D341Med (cell line): Measurements from ENCODE around the gene RAB6B.

Source experiments
- DNase-seq: peaks from one replicate; pipeline ENCODE4 v3.0.0; 2012; ENCODE audit warnings: low spot score

Gene RAB6B

DNA sequence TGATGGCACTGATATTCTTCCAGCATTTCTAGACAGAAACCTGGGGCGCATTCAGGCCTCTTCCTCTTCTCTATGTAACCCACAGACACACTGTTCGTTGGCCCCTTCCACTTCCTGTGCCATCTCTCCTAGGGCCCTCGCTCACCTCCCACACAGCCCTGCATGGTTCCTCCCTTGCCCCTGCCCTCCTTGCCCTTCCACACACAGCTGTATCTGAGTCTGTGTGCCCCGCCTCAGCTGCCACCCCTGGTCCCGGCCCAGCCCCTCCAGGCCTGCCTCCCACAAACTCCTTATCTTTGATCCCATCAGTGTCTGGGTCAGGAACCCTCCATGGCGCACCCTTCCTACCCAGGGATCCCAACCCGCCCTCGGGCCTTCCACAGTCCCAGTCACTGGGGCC lies 37.9 kb downstream of the RAB6B start:
- DNase-seq = no peak

DNA sequence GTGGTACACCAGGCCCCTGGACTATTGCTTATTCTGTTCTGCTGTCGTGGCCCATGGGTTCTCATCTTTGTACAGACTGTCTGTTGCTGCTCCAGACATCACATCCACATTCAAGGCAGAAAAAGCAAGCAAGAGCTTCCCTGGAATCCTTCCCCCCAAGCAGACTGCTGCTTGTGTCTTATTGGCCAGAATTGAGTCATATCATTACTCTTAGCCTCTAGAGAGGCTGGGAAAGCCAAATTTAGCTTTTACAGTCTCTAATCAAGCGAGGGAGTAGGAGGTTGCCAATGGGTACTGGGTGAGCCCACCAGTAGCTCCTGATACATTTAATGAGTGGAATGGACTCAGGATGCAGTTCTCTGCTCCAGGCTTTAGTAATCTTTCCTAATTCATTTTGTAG lies 39.4 kb downstream of the RAB6B start:
- no peak for DNase-seq

DNA sequence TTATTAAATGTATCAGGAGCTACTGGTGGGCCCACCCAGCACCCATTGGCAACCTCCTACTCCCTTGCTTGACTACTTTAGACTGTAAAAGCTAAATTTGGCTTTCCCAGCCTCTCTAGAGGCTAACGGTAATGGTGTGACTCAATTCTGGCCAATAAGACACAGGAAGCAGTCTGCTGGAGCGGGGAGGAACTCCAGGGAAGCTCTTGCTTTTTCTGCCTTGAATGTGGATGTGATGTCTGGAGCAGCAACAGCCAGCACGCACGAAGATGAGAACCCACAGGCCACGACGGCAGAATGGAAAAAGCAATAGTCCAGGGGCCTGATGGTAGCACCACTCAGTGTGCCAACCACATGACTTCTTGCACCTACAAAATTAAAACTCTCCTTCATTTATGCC lies 39.9 kb downstream of the RAB6B start:
- no peak for DNase-seq

DNA sequence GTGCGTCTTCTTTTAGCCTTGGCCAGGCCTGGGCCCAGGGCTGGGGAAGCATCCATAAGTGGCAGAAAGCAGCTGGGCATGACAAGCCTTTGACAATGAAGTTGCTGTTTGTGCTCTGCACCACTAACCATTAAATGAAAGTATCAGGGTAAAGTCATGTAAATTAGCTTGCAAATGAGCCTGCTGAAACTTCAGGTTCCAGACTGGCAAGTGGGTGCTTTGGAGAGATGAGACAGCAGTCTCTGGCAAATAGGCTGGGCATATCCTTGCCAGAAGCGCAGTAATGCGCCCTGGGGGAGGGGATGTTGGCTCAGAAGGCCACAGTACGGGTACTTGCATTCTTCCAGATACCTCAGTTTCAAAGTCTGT lies 40.7 kb downstream of the RAB6B start:
- no peak for DNase-seq

DNA sequence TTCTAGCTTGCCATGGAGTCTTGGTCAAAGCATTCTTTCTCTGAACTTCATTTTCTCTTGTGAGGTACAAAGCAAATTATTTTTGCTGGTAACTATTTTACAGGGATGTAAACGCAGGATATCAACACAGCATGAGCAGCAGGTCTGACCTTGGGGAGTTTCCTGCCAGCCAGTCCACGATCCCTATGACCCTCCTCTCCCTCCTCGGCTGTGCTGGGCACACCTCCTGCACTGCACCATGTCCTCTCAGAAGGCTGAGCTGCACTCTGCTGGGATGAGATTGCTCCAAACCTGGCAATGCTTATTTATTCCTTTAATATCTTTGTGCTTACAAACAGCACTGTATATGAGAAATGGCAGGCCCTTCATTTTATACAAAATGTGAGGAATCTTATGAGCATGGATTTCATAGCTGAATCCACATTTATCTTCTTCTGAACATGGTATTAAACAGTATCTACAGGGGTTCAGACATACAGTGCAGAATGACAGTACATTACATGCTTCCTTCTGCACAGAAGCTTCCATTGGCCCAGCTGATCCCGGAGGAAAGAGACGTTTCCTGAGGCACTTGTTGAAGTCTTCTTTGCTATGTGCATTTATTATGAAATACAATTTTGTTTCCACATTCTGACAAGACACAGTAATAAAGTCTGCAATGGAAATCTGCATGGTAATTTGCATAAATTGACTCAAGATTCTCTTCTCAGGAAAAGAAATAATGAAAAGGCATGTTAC lies 41.2 kb downstream of the RAB6B start:
- DNase-seq = no peak

DNA sequence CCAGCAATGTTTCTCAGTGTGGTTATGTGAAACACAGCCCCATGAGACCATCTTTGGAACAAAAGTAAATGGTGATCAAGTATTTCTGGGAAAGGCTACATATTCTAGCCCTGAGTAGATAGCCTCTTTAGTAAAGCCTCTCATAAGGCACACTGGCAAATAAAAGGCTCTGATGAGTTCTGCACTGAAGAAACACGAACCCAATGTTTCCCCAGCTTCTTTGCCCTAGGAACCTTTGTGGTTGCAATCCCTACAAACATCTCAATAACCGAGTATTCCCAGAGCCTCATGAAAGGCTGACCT lies 41.8 kb downstream of the RAB6B start:
- no peak for DNase-seq

DNA sequence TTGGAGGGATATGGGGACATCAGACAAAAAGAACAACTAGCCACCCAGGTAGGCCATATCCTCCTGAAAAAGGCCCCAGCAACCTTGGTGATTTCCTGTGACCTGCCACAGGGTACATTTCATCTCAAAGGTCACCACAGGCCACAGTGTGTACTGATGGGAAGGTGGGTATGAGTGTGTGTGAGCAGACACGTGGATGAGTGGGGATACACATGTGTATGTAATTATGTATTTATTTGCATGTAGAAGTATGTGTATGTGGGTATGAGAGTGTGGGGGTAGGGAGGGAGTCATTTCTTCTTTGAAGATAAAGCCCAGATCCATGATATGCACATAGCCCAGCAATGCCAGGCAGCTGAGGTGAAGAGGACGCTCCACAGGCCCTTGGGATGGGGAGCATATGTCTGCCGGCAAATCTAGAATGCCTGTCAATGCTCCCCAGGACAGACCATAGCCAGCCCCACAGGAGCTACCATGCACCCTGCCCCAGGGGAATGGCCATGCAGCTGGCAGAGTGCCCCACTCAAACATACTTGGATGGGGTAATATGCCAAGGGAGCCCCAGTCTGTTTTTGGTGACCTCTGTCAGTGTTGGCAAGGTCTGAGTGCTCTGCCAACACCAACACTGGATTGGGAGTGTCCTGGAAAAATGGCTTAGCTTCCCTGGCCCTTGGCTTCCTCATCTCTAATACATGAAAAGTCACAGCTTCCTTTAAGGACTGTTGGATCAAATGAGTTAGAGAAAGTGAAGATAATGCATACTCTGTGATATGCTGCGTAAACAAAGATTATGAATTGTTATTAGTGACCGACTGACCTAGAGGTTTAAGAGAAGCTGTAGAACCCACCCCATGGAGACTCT lies 42.4 kb downstream of the RAB6B start:
- DNase-seq = no peak

DNA sequence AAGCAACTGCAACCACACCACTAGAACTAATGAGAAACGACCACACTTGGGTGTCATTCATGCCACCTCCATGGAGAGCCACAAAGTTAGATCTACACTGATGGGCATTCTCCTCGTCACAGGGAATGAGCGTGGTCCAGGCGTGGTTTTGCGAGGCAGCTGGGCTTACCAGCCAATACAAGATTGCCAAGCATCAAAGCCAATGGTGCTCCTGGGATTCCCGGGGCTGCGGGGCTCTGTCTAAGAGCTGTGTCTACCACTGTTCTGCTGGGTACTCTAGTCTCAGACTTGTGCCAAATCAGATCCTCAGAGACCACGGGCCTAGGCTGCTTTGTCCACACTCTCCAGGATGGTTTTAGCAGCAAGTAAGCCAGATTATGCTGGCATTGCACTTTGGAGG lies 43.8 kb downstream of the RAB6B start:
- DNase-seq = no peak

DNA sequence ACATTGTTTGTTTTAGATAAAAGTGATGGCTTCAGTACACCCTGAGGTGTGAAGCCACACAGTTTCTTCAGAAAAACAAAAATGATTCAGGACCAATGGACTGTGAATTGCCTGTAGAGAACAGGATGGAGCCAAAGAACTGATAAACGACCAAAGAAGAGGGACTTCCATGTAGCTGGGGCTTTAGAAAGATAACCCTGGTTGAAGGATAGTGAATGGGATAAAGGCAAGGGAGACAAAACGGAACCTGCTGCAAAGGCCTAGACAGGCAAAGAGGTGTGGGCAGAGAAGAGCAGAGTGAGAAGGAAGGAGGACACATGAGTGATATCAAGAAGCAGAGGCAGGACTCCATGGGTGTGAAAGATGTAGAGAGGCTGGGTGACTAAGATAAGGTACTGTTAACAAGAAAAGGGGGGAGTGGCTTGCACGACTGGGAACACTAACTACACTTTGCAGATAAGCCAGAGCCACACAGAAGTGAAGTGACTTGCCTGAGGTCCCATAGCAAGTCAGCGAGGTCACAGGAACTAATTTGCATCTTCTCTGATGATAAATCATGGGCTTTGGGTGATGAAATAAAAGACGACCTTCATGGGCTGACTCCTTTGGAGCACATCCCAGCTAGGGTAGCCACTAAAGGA lies 44.3 kb downstream of the RAB6B start:
- DNase-seq = no peak

DNA sequence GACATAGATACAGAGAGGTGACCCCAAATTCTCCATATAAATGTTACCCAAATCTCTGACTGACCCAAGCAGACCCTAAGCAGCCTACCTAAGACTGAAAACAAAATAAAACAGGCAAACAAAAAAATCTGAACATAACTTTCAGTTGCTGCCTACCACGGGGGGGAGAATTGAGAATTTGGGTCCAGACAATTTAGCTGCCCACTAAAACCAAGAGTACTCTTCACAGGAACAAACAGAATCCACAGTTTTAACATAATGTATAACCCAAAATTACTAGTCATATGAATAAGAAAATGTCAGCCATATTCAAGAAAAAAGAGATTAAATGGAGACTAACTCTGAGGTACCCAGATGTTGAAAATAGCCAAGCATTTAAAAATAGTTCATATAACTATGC lies 45.6 kb downstream of the RAB6B start:
- no peak for DNase-seq

DNA sequence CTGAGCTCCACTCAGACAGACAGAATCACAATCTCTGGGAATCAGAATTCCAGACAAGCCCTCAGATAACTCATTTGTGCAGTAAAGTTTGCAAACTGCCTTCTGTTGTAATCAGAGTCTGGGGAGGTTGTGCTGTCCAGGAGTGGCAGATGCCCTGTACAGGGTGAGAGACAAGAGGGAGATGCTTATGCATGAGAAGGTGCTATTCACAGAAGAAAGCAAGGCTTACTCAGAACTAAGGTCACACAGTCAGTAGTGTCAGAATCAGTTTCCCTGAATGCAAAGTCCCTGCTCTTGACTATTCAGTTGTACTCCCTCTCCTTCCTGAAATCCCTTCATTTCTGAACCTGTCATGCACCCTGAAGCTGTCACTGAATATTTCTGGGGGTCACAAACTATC lies 46.3 kb downstream of the RAB6B start:
- DNase-seq = no peak

DNA sequence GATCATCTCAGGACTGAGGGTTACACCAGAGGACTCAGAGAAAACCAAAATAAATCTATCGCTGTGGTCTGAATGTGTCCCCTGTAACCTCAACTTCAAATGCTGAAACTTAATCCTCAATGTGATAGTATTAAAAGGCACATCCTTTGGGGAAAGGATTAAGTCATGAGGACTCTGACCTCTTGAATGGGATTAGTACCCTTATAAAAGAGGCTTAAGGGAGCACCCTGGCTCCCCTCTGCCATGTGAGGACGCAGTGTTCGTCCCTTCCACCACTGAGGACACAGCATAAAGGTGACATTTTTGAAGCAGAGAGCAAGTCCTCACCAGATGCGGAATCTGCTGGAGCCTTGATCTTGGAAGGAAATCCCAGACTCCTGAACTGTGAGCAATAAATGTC lies 50.6 kb downstream of the RAB6B start:
- DNase-seq = no peak

DNA sequence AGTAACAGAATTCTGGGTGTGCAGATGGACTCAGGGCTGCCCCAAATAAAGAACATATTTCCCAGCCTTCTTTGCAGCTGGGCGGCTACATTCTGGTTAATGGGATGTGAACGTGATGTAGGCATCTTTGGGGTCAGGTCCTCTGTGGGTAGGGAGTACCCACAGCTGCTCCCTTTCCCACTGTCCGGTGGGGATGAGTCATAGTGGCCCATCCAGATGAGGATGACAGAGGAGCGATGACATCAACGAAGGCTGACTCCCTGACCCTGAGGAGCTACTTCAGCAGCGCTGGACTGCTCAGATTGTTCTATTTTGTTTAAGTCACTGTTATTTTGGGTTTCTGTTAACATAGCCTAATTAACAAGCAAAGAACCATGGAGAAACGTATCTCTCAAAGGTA lies 52.0 kb downstream of the RAB6B start:
- no peak for DNase-seq

DNA sequence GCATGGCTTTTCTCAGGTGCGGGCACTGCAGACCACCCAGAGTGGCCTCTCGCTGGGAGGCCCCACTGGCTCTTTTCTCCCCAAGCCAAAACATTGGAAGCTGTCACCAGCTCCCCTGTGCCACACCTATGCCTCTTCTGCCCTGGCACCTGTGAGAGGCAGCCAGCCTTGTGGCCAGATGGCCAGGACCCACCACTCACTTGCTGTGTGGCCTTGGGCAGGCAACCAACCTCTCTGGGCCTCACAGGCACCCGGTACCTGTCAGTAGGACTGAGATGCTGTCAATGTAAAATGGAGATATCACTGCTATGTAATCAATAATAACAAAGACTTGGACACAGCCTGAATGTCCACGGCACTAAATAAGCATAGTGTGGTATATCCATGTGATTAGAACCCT lies 53.5 kb downstream of the RAB6B start:
- DNase-seq = no peak

DNA sequence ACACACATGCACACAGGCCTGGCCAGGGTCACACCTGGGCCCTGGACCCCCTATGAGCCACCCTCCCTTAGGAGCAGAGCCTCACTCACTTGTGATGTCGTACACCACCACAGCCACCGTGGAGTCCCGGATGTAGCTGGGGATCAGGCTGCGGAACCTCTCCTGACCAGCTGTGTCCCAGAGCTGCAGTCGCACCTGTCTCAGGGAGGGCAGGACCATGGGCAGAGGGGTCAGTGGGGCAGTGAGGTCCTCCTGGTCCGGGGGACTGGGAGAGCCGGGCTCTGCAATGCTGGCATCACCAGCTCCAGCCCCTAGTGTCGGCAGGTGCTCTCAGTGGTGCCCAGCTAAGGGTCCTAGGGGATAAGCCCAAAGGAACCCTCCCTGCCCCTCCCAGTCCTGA lies 54.5 kb downstream of the RAB6B start:
- DNase-seq = no peak

DNA sequence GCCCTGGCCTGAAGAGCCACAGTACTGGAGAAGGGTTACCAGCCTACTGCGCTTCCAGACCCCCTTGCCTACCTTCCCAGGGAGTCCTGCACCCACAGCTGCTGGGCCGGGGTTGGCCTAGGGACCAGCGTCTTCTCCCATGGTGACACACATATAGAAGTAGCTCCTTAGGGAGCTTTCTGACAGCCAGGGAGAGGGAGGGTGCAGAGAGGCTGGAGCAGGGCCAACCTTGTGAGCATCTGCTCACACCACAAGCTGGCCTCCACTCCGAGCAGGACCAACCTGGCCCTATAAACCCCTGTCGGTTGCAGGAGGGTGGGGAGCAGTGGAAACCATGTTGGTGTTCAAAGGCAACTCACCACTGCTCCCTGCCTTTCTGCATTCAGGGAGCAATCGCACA lies 54.9 kb downstream of the RAB6B start:
- no peak for DNase-seq

DNA sequence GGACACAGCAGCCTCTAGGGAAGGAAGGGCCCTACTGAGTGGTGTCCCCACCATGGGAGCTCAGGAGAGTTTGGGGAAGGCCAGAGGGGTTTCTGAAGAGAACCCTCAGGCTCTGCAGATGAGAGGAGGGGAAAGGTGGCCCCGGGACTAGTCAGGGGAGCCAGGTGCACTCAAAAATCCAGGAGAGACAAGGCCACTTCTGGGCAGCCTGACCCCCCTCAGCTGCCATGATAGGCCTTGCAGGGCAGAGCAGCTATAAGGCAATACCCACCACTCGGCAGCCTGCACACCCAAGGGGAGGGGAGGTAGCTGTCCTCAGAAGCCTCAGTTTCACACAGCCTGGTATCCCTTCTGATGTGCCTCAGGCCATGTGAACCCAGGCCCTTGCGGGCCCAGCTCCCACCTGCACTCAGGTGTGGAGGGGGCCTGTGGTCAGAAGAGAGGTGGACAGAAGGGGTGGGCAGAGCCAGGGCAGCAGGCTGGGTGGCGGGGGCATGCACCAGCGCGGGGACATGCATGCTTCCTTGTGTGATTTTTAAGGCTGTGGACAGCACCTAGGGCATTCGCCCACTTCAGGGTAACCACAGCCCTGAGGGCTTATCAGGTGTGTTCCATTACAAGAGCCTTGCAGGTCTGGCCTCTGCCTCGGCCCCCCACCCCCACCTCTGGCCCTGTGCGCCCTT lies 55.5 kb downstream of the RAB6B start:
- DNase-seq = no peak

DNA sequence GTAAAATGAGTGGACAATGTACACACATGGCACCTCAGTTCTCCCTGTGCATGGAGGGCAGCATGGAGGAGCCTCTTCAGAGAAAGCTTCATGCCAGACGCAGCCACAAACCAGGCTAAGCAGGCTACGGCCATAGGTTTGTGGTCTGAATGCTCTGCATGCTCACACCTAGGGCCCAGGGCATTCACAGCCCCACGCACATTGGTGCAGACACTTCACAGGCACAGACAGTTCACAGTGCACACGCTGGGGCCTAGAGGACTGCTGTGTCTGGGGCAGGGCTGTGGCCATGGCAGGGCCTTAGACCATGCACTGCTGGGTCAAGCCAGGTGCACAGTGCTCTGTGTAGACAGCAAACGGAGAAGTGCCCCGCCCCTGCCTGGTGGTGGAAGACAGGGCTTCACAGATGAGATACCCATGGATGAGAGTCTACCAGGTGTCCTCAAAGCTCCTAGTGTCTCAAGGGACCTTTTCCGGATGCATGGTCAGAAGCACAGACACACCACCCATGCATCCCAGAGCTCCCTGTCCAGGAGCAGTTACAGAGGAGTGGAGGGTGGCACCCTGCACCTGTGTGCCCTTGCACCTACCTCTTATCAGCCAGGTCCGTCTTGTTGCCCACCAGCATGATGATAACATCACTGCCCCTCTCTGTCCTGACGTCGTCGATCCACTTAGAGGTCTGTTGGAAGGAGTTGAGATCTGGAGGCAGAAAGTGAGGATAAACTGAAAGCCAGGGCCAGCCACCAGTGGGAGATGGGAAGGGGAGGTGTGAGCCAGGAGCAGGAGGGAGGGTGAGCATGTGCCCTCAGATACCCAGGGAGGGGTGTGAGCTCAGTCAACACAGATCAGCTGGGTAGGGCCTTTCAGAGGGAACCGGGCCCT lies 56.5 kb downstream of the RAB6B start:
- no peak for DNase-seq

DNA sequence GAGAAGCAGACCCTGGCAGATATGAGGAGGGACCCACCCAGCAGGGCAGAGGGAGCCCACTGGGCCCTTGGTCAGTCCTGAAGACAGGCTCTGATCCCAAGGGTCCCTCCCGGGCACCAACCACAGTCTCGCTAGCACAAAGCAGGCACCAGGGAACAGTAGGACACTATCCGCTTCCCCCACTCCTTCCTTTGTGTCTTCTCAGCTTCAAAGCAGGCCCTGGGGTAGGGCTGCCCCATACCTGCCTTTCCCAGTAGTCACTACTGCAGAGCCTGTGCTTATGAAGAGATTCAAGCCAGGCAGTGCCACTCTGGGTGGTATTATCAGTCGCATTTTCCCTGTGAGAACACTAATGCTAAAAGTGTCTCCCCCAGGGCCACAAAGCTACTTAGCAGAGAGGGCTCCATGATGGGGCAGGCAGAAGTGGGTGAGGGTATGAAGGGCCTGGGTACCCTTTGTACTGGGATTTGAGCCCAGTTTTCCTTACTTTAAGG lies 57.3 kb downstream of the RAB6B start:
- DNase-seq = no peak

DNA sequence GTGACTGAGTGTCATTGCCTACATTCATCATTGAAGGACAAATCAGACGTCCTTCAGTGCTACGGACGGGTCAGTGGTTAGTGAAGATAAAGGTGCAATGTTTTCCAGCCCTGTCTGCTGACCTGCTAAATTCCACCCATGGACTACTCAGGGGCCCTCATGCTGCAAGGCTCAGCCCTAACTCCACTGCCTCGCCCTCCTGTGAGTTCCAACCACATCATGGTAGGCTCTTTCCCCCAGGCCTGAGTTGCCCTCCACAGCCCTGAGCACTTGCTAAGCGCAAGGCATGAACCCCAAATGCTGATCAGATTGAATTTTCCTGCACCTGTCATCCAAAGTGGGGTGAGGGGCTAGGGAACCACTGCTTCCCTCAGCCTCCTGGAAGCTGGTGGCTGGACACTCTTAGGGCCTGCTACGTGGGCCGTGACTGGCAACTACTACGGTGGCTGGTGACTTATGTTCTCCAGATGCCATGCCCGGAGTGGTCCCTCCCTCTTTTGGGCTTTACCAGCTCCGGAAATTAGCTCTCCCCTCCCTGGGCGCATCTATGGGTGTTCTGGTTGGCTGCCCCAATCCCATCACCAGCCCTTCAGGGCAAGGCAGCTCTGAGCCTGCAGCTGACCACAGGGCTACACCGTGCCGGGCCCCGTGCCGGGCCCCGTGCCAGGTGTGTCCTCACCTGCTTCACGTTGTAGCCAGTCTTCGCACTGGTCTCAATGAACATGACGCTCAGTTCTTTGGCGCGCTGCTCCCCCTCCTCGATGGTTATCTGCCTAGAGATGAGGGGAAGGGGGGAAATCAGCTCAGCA lies 58.0 kb downstream of the RAB6B start:
- no peak for DNase-seq
